Measurements from ENCODE around the gene KMO. TPM values are rescaled to one million over a fixed set of nuclear protein-coding genes. Genes with fewer than 3 reads are reported as not detected.
A peak's percentile ranks its signal among the peaks of the same experiment; 100 is the strongest.

Gene KMO
- total and polyA plus RNA-seq, 2 of the 8 experiments (the other 6 are each of a cell fraction or from before 2014, with no cell fraction given) = not detected

GRCh38 chr1:241627453-241628259 is 95.5 kb downstream of the KMO start:
- Histone ChIP-seq H3K27ac (ENCODE audit: low read depth, low read length) (no peak overlapping the region), H2BK20ac (ENCODE audit: low read length) (no peak overlapping the region), H2BK5ac (ENCODE audit: low read depth, low read length) (no peak overlapping the region), H3K27me3 (replicated peaks in 1 of 4; ENCODE audit: control insufficient read depth in 3 of 4, extremely low read depth in 1 of 4, insufficient read depth in 3 of 4, low read length in 3 of 4) (no peaks in the 10 kb centered on the region), H3K56ac (replicated peaks; ENCODE audit: insufficient read length, low read depth, low read length) (no peak overlapping the region), H3K9me3 (ENCODE audit: insufficient read depth in 2 of 2, low read depth in 1 of 2, low read length in 1 of 2) (no peaks in the 10 kb centered on the region), H3K23me2 (ENCODE audit: low read depth, low read length) (no peaks in the 10 kb centered on the region), H2BK15ac (ENCODE audit: low read length) (no peak overlapping the region), H3K79me2 (ENCODE audit: control insufficient read depth in 1 of 2, insufficient read depth in 2 of 2, low read length in 2 of 2) (peaks cover 0 to 24% of the 10 kb centered on the region in 2 experiments; a peak in 3 of 4 replicates), H3K4me2 (ENCODE audit: insufficient read depth in 1 of 2, low read depth in 2 of 2, low read length in 2 of 2) (no peak overlapping the region), H4K91ac (replicated peaks; ENCODE audit: insufficient read length, low read length) (no peak overlapping the region), H3K23ac (ENCODE audit: insufficient read length) (no peak overlapping the region), H2BK120ac (replicated peaks; ENCODE audit: low read depth, low read length) (no peak overlapping the region), H3K9ac (replicated peaks in 1 of 4; ENCODE audit: extremely low read depth in 1 of 4, low read depth in 3 of 4, low read length in 3 of 4) (no peak overlapping the region), H4K20me1 (replicated peaks in 1 of 2; ENCODE audit: control insufficient read depth in 1 of 2, insufficient read depth in 2 of 2, low read length in 2 of 2) (peaks cover 2 to 3% of the 10 kb centered on the region in 2 experiments), H2AFZ (ENCODE audit: low read length) (no peak overlapping the region), H3K79me1 (ENCODE audit: low read depth, low read length) (no peaks in the 10 kb centered on the region), H3K4me3 (ENCODE audit: extremely low read depth in 1 of 4, insufficient read depth in 2 of 4, low read depth in 3 of 4, low read length in 4 of 4) (no peak overlapping the region), H4K8ac (ENCODE audit: extremely low read depth, insufficient read depth, low read length) (no peak overlapping the region), H2AK5ac (ENCODE audit: low read depth, low read length) (no peak overlapping the region), H4K5ac (ENCODE audit: insufficient read length, low read depth, low read length) (no peak overlapping the region), H3K18ac (ENCODE audit: extremely low read depth, low read length) (no peak overlapping the region), H3K4ac (replicated peaks; ENCODE audit: insufficient read length, low read depth, low read length) (no peak overlapping the region), H3K4me1 (replicated peaks in 1 of 4; ENCODE audit: control insufficient read depth in 3 of 4, insufficient read depth in 4 of 4, low read length in 3 of 4) (peaks cover 0 to 3% (median 0%) of the 10 kb centered on the region in 4 experiments; a peak in 3 of 7 replicates), H3K14ac (ENCODE audit: insufficient read length) (no peak overlapping the region), H3K36me3 (ENCODE audit: control insufficient read depth in 2 of 4, insufficient read depth in 4 of 4, low read length in 3 of 4) (peaks cover 0 to 10% (median 0%) of the 10 kb centered on the region in 4 experiments; a peak in 2 of 8 replicates), H2BK12ac (ENCODE audit: low read depth, low read length) (no peak overlapping the region)
- ChIA-PET POLR2A (ENCODE audit: partially characterized antibody) (no interaction called here), CTCF (ENCODE audit: partially characterized antibody) (interaction anchor here (1.0 to 1.5 kb wide), 6 partner anchors 10 to 217 kb away, joined by 3 to 8 read pairs (median 3); no protein-coding TSS in a partner anchor)
- WGBS, 2 experiments (ENCODE audit: extremely low coverage in 1 of 2, insufficient coverage in 1 of 2, insufficient read length in 1 of 2, insufficient replicate concordance in 2 of 2, low coverage in 1 of 2, low lambda C conversion rate in 2 of 2, missing lambda C conversion rate in 1 of 2) = 72% methylated on average over 8 of the region's 9 CpGs; no CpG with 5 or more reads in 1 of the 2 experiments
- DNase-seq (ENCODE audit: low read depth in 1 of 2, low spot score in 2 of 2) (no peak), FAIRE-seq (no peak)
- TF ChIP-seq, protein P1, sequence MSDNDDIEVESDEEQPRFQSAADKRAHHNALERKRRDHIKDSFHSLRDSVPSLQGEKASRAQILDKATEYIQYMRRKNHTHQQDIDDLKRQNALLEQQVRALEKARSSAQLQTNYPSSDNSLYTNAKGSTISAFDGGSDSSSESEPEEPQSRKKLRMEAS (IDR thresholded peaks at IDR 0.05) = no peak
- TF ChIP-seq RAD21 (IDR thresholded peaks at IDR 0.05 in 1 of 2, conservative IDR thresholded peaks at IDR 0.05 in 1 of 2; ENCODE audit: low read depth in 2 of 2, low read length in 2 of 2) (peak in 1 of 2 experiments; percentile 34; a peak in 2 of 4 replicates), GABPA (IDR thresholded peaks at IDR 0.05; ENCODE audit: borderline replicate concordance, insufficient read depth, low read length) (no peak), BCL11A (IDR thresholded peaks at IDR 0.05; ENCODE audit: low read depth in 2 of 2, low read length in 2 of 2) (no peak), GTF2F1 (IDR thresholded peaks at IDR 0.05; ENCODE audit: borderline replicate concordance, low read depth, low read length) (no peak)
- TF ChIP-seq, protein P2, sequence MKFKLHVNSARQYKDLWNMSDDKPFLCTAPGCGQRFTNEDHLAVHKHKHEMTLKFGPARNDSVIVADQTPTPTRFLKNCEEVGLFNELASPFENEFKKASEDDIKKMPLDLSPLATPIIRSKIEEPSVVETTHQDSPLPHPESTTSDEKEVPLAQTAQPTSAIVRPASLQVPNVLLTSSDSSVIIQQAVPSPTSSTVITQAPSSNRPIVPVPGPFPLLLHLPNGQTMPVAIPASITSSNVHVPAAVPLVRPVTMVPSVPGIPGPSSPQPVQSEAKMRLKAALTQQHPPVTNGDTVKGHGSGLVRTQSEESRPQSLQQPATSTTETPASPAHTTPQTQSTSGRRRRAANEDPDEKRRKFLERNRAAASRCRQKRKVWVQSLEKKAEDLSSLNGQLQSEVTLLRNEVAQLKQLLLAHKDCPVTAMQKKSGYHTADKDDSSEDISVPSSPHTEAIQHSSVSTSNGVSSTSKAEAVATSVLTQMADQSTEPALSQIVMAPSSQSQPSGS (IDR thresholded peaks at IDR 0.05; ENCODE audit: low read length) = no peak
